Measurements from ENCODE around the gene GHITM.

Gene GHITM

DNA sequence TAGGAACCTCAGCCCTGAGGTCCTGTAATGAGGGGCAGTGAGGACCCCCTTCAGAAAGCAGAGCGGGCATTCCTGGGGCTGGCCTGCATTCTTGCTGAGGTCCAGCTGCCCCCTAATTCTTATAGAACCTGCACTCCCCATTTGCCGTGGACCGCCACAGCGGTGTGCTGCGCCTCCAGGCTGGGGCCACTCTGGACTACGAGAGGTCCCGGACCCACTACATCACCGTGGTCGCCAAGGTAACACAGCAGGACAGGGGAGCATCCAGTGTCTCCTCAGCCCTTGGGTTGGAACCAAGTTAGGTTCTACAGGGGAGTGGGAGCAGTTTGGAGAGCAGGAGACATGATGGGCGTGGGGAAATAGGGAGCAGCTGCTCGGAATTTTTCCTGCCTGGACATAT is 62.4 kb downstream of the GHITM start:
- no peak for DNase-seq

DNA sequence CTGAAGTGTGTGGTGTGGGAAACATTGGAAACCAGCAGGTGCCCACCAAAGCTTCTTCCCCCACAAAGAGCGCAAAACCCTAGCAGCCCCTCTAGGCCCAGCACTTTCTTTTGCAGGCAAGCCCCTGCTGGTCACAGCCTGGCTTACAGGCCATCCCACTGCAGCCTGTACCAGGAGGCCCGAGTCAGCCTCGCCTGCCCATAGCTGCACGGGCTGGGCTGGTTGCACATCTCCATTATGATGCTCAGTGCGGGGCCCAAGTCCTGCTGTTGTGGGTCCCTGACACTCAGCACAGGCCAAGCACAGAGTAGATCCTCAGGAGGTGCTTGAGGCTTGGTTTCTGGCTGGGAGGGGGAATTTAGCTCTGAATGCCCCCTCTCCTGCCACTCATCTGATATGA is 63.0 kb downstream of the GHITM start:
- no peak for DNase-seq

Data from midbrain (tissue), 1 donor.